A673 (cell line): Measurements from ENCODE around the gene NHLRC4. TPM values are rescaled to one million over a fixed set of nuclear protein-coding genes. Genes with fewer than 3 reads are reported as not detected.
A peak's percentile ranks its signal among the peaks of the same experiment; 100 is the strongest.

Experiments used
- BruUV-seq: library from RNA; stranded (reverse); fragments of 400-500 nt; replicated peaks from 2 replicates; lab custom pipeline; 2021; lab: Mats Ljungman, UMichigan
- CTCF ChIA-PET: fragments of 300-600 bp; sonication (Branson Sonifier 250); formaldehyde crosslinking; loops from one replicate; lab custom pipeline; 2022; ENCODE audit warnings: antibody characterized with exemption; lab: Charles Lee
- POLR2A ChIA-PET: fragments of 300-600 bp; sonication (Branson Sonifier 250); formaldehyde crosslinking; loops from one replicate; lab custom pipeline; 2022; ENCODE audit warnings: antibody characterized with exemption; ENCODE audit not compliant: low non-redundant PET; lab: Charles Lee
- DNase-seq: peaks from one replicate; pipeline ENCODE4 v3.0.0-alpha.2; 2015; ENCODE audit warnings: low spot score
- H3K27ac ChIP-seq: fragments of 200-600 bp; sonication (generic); 2 replicates; pipeline ENCODE4 v1.5.1; 2016; ENCODE audit warnings: mixed run types, low read depth, mild to moderate bottlenecking, mixed read lengths, antibody characterized with exemption, low read length; ENCODE audit not compliant: poor library complexity, severe bottlenecking
- H3K27me3 ChIP-seq: fragments of 200-600 bp; sonication (generic); replicated peaks from 2 replicates; pipeline ENCODE4 v1.6.1; 2017; ENCODE audit warnings: mixed run types, low read depth, mild to moderate bottlenecking, mixed read lengths, antibody characterized with exemption, low read length; ENCODE audit not compliant: insufficient read depth, poor library complexity
- H3K36me3 ChIP-seq: fragments of 200-600 bp; sonication (generic); 2 replicates; pipeline ENCODE4 v1.6.1; 2016; ENCODE audit warnings: mixed run types, mild to moderate bottlenecking, mixed read lengths, antibody characterized with exemption, low read length; ENCODE audit not compliant: insufficient read depth, poor library complexity, severe bottlenecking
- H3K4me1 ChIP-seq: fragments of 200-600 bp; sonication (generic); 2 replicates; pipeline ENCODE4 v1.6.1; 2017; ENCODE audit warnings: mixed run types, mild to moderate bottlenecking, mixed read lengths, antibody characterized with exemption, low read length; ENCODE audit not compliant: insufficient read depth, poor library complexity, severe bottlenecking
- H3K4me3 ChIP-seq: fragments of 200-600 bp; sonication (generic); 2 replicates; pipeline ENCODE4 v1.5.1; 2016; ENCODE audit warnings: low read depth, mixed run types, mild to moderate bottlenecking, mixed read lengths, low read length; ENCODE audit not compliant: poor library complexity, severe bottlenecking
- H3K9me3 ChIP-seq: fragments of 200-600 bp; sonication (generic); 2 replicates; pipeline ENCODE4 v1.6.1; 2016; ENCODE audit warnings: mixed run types, low read depth, mild to moderate bottlenecking, mixed read lengths, antibody characterized with exemption, low read length; ENCODE audit not compliant: poor library complexity, severe bottlenecking
- EZH2 ChIP-seq: fragments of 200-600 bp; sonication (generic); IDR thresholded peaks from 2 replicates; pipeline ENCODE4 v1.6.1; 2017; ENCODE audit warnings: borderline replicate concordance, low read depth, mild to moderate bottlenecking, mixed read lengths, antibody characterized with exemption, low read length; ENCODE audit not compliant: poor library complexity, severe bottlenecking
- intact Hi-C: fragments of 100-400 bp; cut with micrococcal nuclease; formaldehyde crosslinking; loops from one replicate; pipeline ENCODE4 v1.10.0; 2022; ENCODE audit not compliant: unreplicated experiment
- total RNA-seq: library from RNA; stranded (reverse); gene quantifications from 2 replicates; pipeline ENCODE4 v1.2.3, GENCODE V29; 2021
- TF ChIP-seq, protein P1 (sequence below): fragments of 300-800, 200-600 bp; sonication (generic); conservative IDR thresholded peaks from 2 replicates; pipeline ENCODE4 v1.5.1; 2017; ENCODE audit warnings: low read depth, mild to moderate bottlenecking, antibody characterized with exemption, low read length, moderate library complexity, mixed read lengths

The NHLRC4 gene
- total RNA-seq, 1 experiment from 2014 or later: 0.21 TPM

DNA sequence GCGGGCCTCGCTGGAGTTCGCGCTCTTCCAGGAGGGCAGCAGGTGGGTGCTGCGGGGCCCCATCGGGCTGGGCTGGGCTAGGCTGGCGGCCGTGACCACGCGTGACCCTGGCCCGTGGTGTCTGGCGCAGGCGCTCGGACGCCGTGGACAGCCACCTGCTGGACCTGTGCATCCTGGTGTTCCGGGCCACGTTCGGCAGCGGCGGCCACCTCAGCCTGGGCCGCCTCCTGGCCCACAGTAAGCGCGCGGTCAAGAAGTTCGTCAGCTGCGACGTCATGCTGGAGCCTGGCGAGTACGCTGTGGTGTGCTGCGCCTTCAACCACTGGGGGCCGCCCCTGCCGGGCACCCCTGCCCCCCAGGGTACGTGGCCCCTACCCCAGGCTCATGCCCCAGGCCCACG, 14.6 kb upstream of the NHLRC4 start:
- peaks cover 12% of the 10 kb centered on the region for H3K36me3 ChIP-seq
- ChIA-PET POLR2A (no interaction called here), CTCF (no interaction called here)
- no peaks in the 10 kb centered on the region for H3K9me3 ChIP-seq
- intact Hi-C loops: no loop called here
- TF ChIP-seq, protein P1, sequence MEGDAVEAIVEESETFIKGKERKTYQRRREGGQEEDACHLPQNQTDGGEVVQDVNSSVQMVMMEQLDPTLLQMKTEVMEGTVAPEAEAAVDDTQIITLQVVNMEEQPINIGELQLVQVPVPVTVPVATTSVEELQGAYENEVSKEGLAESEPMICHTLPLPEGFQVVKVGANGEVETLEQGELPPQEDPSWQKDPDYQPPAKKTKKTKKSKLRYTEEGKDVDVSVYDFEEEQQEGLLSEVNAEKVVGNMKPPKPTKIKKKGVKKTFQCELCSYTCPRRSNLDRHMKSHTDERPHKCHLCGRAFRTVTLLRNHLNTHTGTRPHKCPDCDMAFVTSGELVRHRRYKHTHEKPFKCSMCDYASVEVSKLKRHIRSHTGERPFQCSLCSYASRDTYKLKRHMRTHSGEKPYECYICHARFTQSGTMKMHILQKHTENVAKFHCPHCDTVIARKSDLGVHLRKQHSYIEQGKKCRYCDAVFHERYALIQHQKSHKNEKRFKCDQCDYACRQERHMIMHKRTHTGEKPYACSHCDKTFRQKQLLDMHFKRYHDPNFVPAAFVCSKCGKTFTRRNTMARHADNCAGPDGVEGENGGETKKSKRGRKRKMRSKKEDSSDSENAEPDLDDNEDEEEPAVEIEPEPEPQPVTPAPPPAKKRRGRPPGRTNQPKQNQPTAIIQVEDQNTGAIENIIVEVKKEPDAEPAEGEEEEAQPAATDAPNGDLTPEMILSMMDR: no peak
- no peak for TF ChIP-seq EZH2
- no peak overlapping the region for H3K4me3 ChIP-seq
- H3K27me3 ChIP-seq: no peaks in the 10 kb centered on the region
- H3K27ac ChIP-seq: no peak overlapping the region
- no TSS peak for BruUV-seq
- no peak for DNase-seq
- no peaks in the 10 kb centered on the region for H3K4me1 ChIP-seq

DNA sequence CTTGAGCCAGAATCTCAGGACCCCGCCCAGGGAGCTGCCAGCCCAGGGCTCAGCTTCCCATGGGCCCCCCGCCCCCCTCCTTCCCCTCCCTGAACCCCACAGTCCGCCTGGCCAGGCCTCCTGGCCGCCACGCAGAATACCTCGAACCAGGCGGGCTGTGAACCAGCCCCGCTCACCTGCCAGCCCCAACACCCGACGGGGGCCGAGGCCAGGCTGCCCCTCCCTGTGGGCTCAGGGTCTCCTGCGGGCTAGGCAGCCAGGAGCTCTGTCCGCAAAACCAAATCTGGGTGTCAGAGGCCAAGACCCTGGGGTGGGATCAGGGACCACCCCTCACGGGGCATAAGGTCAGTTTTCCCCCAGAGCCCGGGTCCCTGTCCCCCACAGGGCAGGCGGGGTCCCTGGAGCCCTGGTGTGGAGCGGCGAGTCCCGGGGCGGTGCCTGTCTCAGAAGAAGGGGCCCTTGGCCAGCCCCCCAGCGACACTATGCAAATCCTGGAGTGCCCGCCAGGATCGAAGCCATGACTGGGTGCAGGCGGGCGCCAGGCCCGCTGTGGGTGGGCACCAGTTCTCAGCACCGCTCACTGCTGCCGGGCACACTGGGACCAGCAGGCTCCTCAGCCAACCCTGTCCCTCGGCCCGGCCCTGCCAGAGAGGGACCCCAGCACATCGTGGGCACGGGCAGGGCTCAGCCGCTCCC, 13.1 kb upstream of the NHLRC4 start:
- peaks cover 9% of the 10 kb centered on the region for H3K36me3 ChIP-seq
- TSS peak; percentile 45 for BruUV-seq
- no peaks in the 10 kb centered on the region for H3K4me1 ChIP-seq
- ChIA-PET CTCF (no interaction called here), POLR2A (no interaction called here)
- intact Hi-C loops: no loop called here
- no peak for DNase-seq
- H3K27me3 ChIP-seq: peaks cover 7% of the 10 kb centered on the region
- H3K4me3 ChIP-seq: no peak overlapping the region
- no peak overlapping the region for H3K27ac ChIP-seq
- no peaks in the 10 kb centered on the region for H3K9me3 ChIP-seq
- TF ChIP-seq, protein P1: no peak
- TF ChIP-seq EZH2: no peak

DNA sequence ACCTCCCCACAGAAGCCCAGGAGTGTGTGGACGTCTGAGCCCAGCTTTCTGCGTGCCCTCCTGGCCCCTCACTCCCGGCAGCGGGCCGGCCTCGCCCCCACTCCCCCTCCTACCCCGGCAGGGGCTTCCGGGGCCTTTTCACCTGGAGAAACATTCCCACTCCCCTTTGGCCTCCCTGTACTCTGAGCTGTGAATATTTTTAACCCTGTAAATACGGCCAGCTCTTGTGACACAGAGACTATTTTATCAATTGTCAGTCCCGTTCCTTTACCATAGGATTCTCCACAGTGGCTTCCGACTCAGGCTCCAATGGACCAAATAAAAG, 12.5 kb upstream of the NHLRC4 start:
- intact Hi-C loops: no loop called here
- Histone ChIP-seq H3K36me3 (peaks cover 9% of the 10 kb centered on the region), H3K4me1 (no peaks in the 10 kb centered on the region), H3K4me3 (no peak overlapping the region), H3K27me3 (peaks cover 12% of the 10 kb centered on the region), H3K9me3 (no peaks in the 10 kb centered on the region), H3K27ac (no peak overlapping the region)
- ChIA-PET CTCF (no interaction called here), POLR2A (no interaction called here)
- no TSS peak for BruUV-seq
- DNase-seq: no peak
- TF ChIP-seq, protein P1: no peak
- no peak for TF ChIP-seq EZH2
